Stimulated activated CD8-positive, alpha-beta memory T cell treated with anti-CD3 and anti-CD28 coated beads, Interleukin-7, amount 100 ng/mL, for 24 hours (primary cell): ENCODE measurements around the gene ZNF74.

Experiments
- DNase-seq: peaks from one replicate; pipeline ENCODE4 v3.0.0-alpha.2; 2020; ENCODE audit warnings: low read depth

The ZNF74 gene

DNA sequence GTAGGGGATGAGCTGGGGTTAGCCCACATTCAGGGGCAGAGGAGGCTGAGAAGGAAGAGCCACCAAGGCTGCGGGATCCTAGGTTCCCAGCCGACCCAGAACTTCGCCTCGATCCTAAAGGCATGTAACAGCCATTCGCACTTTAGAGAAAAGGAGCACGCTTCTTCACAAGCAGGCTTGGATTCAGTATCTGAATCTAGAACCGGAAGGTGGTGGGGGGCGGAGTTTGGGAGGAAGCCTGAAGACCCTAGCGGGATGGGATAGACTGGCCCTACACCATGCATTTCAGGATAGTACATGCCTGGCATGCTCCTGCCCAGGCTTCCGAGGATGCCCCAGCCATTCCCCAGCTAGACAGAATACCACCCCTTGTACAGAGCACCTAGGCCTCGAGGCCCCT is 39.2 kb downstream of the ZNF74 start:
- DNase-seq, result no peak

- no peak for DNase-seq
Measured at GRCh38 chr22:20433686-20434241, 39.8 kb downstream of the ZNF74 start.

DNA sequence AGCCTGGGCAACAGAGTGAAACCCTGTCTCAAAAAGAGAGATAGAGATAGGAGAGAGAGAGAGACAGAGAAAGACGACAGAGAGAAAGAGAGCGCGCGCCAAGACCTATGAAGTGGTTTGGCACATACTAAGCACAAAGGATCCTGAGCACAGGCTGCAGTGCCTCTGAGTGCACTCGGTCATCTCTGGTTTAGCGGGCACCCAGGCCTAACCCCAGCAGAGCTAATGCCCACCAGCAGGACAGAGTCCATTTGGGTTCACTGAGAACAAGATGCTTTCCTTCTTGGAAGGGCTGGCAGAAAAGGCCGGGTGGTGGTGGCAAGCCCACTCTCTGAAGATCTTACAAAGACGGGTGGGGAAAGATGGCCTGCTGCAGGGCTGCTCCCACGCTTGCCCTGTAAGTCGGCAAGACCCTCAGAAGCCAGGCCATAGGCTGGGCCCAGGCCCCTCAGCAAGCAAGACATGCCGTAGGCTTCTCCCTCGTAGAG is 40.4 kb downstream of the ZNF74 start:
- no peak for DNase-seq

DNA sequence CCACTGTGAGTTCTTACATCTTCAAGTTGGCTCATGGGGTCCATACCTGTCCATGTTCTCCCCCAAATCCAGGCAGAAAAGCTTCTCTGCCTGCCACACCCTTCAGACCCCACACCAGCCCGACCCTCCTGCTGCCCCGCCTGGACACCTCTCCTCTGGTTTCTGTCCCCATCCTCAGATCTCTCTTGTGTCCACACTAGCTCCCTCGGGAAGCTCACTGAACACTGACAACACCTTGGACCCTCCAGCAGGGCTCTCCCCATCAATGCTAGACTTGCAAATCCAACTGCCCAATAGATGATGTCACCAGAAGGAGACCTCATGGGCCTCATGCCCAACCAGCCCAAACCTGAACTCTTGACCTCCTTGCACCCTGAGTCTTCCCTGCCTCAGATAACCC is 40.8 kb downstream of the ZNF74 start:
- DNase-seq, result no peak

DNA sequence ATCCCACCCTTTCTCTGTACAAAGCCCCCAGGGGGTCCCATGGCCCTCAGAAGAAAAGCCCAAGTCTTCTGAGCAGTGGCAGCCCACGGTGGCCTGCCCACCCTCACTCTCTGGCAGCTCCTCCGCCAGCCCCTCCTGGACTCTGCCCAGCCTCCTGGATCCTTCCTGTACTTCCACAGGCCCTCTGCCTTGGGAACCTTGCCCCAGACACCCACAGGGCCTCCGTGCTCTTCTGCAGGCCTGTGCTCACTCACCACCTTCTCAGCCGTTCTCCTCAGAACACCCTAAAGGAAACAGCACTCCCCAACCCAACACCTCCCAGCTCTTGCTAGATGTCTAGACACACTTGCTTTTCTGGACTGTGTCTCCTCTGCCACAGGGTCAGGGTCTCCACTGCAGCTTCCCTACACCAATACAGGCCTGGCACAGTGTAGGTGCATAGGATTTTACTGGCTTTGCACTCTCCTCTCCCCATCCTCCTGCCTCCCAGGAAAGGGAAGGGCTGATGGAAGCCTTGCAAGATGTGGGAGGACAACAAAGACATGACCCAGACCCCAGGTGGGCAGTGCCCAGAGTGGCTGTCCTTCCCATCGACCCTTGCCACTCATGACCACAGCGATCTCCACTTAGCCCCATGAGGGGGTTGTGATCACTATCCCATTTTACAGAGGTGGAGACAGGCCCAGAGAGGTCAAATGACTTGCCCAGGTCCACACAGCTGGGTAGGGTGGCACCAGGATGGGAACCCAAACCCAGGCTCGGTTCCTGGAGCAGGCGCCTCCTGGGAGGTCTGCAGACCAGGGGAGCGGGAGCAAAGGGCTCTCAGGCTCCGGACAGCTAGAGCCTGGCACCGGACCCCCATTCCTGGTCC is 41.7 kb downstream of the ZNF74 start:
- DNase-seq, result no peak

DNA sequence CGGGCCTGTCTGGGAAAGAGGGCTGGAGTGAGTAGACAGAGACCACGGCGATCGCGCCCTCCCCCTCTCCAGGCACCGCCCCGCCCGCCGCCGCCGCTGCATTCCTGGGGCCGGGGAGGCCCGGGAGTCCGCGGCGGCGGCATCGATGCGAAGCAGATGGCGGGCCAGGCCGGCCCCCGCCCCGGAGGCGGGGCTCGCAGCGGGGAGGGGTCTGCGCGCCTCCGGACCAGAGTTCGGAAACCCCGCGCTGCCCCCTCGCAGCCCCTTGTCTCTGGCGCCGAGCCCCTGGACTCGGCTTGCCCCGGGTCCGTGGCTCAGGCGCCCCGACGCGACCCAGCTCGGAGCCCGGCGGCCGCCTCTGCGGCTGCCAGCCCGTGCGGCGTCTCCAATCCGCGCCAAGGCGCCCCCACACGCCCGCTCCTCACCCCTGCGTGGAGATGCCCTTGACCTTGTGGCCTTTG is 42.4 kb downstream of the ZNF74 start:
- no peak for DNase-seq

DNA sequence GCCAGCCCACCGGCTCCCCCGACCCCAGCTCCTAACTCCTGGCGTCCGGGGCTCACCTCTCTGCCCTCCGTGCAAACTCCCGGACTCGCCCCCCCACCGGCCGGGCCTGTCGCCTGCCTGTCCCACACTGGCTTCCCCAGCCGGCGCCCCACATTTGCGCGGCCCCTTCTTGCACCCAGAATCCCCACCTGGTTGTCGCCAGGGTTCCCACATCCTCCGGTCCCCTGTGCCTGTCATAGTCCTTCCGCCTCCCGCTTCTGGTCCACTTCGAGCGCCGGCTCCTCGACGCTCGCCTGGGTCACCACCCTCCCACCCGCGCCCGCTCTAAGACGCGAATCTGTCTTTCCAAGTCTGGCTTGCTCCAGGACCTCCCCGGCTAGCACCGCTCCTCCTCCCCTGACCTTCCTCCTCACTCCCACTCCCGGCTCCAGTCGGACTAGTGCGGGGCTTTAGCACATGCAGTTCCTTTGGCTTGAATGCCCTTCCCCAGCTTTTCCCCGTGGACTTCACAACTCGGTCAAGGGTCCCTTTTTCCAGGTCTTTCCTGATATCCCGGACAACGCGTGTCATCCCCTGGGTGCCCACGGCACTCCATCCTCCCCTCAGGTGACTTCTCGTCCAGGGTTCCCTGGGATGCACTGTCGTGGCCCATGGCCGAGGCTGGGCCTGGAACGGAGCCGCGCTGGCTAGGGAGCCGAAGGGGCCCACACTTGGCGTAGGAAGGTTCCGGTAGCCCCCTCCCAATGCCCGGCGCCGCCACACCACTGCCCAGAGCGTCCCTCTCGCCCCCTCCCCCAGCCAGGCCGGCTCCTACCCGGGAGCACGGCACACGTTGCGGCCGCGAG is 43.0 kb downstream of the ZNF74 start:
- no peak for DNase-seq

- DNase-seq, result no peak
Measured at GRCh38 chr22:20437613-20438426, 43.9 kb downstream of the ZNF74 start, which contains the start of gene SCARF2. Gene SCARF2, minus strand, starts transcription at chr22:20437825. Its CDS starts 71 bp downstream, at chr22:20437754.

DNA sequence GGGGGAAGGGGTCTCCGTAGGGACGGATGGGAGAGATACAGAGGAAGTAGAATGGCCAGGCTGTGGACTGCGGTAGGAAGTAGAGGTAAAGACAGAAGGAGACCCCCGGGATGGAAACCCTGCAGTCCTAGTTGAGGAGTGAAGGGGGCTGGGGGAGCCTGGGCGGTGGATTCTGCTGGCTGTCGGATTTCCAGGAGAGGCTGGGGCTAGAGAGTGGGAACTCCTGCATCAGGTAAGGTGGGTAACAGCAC is 44.4 kb downstream of the ZNF74 start:
- DNase-seq, result no peak

DNA sequence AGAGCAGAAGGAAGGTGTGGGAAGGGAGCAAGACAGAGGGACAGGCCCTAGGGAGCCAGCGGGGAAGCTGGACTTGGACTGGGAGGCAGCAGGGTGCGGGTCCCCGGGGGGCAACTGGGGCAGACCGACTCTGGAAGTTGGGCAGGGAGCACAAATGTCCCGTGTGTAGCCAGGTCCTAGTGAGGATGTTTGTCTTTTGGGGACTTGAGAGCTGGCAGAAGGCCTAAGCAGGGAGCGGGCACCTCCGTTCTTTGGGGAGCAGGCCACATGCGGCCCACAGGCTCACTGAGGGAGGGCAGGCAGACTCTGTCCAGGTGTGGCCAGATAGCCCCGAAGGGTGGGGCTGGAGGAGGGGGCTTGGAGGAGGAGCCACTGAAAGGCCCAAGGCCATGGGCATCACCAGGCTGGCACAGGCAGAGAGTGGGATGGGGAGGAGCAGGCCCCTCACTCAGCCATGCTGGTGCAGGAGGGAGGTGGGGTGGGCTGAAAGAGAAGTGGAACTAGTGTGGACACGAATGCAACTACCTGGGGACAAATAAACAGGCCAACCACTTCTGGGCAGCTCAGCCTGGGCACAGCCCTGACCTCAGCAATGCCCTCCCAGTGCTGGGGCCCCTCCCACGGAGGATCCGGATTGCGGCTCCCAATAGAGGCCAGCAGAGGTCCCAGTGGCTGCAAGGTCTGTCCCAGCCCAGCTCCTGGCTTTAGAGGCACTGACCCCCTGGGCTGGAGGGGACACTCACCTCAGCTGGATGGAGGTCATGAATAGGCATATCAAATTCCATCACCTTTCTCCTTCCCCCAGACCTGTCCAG is 44.9 kb downstream of the ZNF74 start:
- no peak for DNase-seq

GRCh38 chr22:20439556-20439927 is 45.6 kb downstream of the ZNF74 start:
- DNase-seq, result no peak

DNA sequence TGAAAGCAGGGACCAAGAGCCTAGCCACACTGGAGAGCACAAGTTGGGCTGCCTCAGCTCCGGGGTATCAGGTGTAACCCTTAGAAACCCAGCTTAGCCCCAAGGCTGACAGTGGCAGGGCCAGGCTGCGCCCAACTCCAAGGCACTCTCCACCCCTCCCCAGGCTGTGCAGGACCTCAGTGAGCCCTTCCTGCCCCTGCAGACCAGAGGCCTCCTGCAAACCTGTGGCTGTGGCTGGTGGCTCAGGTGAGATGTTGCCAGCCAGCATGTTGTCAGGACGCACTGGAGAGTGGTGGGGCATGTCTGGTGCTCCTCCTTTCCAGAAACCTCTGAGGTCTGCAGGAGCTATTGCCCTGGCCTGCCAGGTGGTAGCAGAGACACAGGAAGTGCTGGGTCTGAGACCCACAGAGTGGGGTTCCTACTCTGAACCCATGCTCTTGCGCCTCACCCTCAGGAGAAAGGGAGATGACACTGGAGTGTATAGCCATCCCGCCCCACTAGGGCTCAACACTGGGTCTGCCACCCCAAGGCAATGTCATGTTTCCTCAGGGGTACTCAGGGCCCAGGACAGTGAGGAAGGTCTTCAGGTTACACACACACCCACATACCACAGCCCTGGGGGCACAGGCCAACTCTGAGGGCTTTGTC is 46.1 kb downstream of the ZNF74 start:
- DNase-seq, result no peak

GRCh38 chr22:20440637-20441591 is 47.0 kb downstream of the ZNF74 start:
- no peak for DNase-seq

DNA sequence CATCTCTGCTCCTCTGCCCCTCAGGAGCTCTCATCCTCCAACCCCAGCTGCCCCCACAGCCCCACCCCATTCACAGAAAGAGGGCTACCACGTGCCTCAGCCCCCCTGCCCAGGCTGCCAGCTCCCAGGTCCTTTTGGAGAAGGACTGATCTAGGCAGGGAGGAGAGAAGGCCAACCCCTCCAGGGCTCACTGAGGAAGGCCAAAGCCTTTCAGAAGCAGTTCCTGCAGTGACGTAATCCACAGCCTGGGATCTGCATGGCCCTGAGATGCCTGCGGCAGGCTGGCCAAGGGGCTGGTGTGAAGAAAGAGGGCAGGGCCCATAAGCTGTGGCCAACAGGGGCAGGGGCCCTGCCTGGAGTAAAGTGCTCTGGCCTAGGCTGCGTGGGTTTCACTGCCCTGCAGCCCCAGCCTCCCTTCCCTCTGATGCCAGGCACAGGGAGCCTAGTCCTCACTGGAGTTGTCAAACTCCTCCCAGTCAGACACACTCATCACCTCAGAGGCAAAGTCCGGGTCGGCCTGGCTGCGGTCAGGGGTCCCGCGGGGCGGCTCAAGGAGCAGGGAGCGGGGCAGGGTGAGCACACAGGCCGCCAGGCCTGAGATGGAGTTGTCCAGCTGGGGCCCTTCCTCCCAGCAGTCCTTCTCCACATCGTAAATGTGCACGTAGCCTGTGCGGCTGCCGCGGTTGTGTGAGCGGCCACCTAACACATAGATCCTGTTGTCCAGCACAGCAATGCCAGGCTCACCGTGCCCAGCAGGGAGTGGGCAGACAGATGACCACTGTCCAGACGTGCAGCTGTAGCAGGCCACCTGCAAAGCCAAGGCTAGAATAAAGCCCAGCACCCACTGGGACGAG is 47.9 kb downstream of the ZNF74 start:
- no peak for DNase-seq

GRCh38 chr22:20442485-20443284 is 48.7 kb downstream of the ZNF74 start:
- no peak for DNase-seq

DNA sequence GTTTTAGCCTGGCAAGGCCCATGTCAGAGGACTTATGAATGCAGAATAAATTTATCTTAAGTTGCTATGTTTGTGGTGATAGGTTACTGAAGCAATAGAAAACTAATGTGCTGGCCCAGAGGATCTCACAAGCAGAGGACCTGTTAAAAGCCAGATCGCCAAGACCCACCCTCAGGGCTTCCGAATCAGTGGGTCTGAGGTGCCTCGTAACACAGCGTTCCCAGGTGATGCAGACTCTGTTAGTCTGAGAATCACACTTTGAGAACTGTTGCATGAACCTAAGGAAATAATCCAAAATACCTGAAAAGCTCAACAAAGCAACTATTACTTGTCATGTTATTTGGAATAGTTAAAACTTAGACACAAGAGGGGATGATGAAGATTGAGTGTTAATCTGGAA is 50.4 kb downstream of the ZNF74 start:
- no peak for DNase-seq

DNA sequence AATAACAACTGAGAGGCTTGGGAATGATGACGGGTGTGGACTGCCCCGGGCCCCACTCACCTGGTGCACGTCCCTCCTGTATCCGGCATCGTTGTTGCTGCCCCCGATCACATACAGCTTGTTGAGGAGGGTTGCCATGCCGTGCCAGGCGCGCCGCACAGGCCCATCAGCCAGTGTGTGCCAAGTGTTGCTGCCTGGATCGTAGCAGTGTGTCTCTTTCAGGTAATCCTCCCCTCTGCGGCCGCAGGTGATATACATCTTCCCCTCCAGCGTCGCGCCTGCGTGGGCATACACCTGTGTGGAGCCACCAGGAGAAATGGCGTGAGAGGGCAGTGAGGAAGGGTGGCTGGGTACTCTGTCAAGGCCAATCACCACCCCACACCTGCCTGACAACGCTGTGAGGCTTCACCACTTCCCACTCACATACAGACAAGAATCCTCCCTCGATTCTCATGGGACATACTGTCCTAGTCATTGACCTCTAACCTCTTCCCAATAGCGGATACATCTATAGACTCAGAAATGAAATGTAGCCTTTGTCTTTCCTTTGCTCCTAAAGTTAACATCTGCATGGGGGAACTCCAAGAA is 52.5 kb downstream of the ZNF74 start:
- no peak for DNase-seq
